ENCODE results near the gene SLC17A9.

Gene SLC17A9

GRCh38 chr20:62952373-62952967 lies at the start of gene SLC17A9:
Gene SLC17A9, plus strand, starts transcription at chr20:62952709. Its CDS starts 122 bp downstream, at chr20:62952831.
- DNase-seq: no peak

DNA sequence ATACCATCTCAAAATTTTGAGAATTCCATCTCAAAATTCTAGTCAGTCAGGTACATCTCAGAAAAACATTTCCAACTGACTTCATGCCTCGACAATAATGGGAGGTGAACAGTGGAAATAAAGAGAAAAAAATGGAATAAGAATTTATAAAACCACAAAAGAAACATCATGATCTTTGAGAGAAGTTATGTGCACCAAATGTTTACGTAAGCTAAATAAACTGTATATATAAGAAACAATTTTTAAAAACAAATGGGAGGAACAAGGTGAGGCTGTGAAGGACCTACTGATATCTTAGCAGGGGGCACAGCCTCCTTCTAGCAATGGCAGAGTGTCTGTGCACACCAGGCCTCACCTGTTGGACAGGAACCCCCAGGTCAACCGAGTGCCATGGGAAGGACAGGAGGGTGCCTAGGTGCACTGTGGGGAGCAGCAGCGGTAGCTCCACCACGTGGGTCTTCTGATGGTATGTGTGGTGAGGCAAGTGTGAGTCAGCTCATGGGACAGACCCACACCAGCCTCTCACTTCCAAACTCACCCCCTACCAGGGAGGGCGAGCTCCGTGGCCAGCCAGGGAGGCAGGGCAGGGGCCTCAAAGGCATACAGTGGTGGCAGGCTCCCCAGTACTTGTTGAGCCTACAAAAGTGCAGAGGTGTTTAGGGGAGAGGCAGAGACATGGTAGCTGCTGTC lies 49.4 kb upstream of the SLC17A9 start:
- no peak for DNase-seq

DNA sequence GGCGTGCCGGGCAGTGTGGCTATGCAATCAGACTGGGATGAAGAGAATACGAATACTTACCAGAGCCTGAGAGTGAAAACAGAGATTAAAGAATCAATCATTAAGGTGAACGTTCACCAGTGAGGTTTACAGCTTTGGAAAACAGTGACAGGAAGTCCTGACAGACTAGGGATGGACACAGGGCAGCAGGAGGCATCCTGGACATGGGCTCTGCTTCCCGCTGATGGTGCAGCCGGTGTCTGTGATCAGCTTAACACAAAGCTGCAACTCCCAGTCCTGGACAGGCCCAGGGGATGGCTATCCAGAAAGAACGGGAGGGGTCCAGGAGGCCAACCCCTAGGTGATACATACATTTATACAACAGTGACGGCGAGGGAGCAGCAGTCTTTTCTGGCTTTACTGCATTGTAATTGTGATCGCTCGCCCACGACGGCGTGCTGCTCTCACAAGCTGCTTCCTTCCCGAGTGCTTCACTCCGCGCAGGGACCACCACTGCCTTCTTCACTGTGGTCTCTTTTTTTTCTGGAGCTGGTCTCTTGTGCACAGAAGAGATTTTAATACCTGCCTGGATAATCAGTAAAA lies 46.9 kb upstream of the SLC17A9 start:
- DNase-seq: no peak

DNA sequence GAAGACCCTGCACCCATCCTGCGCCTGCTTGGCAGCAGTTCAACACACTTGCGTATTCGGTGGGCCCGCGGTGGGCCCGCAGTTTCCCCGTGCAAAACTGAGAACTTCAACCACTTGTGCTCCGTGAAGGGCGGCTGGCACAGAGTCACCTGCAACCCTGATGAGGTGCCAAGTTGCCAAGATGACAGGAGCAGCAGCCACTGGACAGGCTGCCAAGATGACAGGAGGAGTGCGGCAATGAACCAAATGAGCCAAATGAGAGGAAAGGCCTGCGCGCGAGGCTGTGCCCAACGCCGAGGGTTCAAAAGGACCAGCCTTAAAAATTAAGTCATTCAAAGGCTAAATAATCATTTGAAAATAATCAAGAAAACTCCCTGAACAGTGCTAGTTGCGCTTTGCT lies 46.3 kb upstream of the SLC17A9 start:
- DNase-seq: no peak

- no peak for DNase-seq
Measured at GRCh38 chr20:62906647-62907375, 45.7 kb upstream of the SLC17A9 start.

GRCh38 chr20:62907384-62908317 lies 44.9 kb upstream of the SLC17A9 start:
- no peak for DNase-seq

DNA sequence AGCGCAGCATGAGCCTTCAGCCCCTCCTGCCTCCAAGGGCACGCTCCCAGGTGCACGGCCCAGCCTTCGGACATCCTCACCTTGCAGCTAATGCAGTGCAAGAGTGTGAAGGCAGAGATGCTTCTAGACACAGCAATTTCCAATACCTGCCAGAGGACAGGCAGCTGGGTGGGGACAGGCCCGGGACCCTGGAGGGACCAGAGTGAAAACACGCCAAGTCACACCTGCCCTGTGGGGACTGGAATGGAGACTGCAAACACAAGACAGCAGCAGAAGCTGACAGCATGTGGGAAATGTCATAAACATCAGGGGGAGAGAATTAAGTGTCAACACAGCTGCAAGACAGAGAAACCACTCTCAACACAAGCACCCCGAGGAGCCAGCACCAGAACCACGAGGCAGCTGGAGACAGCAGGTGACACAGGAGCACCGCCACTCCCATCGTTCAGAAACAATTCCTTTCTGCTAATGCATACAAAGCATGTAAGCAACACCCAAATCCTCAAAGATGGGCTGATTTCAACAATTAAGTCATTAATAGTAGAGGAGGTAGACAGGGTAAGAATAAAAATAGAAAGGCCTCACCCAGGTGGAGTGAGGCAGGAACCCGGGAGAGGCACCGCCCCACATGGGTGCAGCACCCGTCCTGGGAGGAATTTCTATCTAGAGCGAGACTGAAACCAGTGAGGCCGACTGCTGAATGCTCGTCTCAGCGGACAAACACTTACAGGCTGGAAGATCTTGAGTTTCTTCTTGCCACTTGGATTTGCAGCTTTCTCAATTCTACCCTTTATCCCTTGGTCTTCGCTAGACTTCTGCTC lies 43.3 kb upstream of the SLC17A9 start:
- peak; percentile 74 for DNase-seq

GRCh38 chr20:62910217-62910766 lies 42.2 kb upstream of the SLC17A9 start:
- no peak for DNase-seq

DNA sequence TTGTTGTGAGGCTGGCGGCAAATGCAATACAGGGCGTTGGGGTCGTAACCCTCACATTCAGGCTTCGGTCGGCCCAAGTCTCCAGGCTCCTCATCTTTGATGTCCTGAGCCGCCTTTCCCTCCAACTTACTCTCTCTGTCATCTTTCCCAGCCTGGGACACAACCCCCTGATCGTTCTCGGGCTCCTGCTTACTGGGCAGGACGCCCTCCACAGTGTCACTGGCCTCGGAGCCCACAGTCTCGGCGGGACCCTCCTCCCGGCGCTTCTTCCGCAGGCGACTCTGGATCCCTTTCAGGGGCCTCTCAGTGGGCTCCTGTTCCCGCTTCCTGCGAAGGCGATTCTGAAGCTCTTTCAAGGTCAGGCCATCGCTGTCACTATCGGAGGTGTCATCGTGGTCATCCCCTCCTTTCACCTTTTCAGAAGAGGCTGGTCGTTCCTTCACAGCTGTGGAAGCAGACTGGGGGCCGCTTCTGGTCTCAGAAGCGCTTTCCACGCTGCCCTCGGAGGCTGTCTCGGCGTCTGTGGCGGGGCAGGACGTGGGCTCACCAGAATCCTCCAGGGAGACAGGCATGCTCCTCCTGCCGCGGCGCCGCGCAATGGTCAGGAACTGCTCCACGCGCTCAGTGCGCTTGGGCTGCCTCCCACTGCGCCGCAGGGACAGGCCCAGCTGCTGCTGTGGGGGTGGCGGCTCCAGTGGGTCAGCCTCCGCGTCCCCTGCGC lies 41.6 kb upstream of the SLC17A9 start:
- DNase-seq: no peak

GRCh38 chr20:62911701-62912280 lies 40.7 kb upstream of the SLC17A9 start:
- no peak for DNase-seq

DNA sequence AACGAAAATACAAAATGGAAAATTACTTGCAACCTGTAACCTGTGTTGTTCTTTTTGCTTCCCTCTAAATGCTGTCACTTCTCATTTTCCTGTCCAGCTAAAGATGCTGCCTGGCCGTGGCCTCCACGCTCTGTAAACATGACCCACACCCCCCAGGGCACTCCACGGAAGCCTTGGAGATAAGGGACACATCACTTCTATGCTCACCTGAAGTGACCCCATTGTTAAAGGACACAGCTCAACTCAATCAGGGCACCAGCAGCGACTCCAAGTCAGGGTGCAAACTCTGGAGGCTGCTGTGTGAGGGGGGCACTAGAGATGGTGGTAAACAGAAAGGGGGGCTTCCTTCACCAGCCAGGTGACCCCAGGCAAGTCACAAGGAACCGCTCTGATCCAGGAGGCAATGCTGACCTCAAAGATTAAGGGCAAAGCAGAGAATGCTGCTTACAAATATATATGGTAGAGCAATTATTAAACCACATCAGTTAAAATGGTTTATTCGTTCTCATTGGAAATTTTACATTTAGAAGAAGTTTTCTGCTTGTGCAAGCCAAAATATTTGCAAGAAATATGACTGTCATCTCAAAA lies 39.4 kb upstream of the SLC17A9 start:
- DNase-seq: no peak

GRCh38 chr20:62914436-62914835 lies 38.1 kb upstream of the SLC17A9 start:
- DNase-seq: no peak

GRCh38 chr20:62914970-62915457 lies 37.5 kb upstream of the SLC17A9 start:
- peak; percentile 54 for DNase-seq

DNA sequence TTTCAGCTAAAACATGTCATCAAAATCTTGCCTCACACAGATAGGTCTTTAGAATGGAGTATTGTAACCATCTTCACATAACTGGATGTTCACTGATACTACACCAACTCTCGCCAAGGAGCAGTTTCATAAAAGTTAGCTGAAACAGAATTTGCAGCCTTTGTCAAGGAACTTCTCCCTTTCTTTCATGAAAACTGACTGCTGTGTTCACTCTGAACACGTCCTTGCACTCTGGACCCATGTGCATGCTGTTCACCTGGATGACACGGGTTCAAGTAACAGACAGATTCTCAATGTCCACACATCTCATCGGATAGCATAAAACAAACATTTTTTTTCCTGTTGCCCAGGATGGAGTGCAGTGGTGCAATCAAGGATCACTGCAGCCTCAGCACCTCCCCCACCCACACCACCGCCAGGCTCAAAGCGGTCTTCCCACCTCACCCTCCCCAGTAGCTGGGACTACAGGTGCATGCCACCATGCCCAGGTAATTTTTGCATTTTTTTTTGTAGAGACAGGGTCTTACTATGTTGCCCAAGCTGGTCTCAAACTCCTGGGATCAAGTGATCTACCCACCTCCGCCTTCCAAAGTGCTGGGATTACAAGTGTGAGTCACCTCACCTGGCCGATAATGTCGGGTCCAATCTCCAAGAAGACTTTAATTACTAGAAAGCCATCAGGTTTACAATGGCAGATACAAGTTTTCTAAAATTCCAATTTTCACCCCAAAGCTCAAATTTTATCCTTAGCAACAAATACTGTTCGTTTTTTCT lies 35.6 kb upstream of the SLC17A9 start:
- DNase-seq: no peak

- no peak for DNase-seq
Measured at GRCh38 chr20:62917720-62918119, 34.8 kb upstream of the SLC17A9 start.

DNA sequence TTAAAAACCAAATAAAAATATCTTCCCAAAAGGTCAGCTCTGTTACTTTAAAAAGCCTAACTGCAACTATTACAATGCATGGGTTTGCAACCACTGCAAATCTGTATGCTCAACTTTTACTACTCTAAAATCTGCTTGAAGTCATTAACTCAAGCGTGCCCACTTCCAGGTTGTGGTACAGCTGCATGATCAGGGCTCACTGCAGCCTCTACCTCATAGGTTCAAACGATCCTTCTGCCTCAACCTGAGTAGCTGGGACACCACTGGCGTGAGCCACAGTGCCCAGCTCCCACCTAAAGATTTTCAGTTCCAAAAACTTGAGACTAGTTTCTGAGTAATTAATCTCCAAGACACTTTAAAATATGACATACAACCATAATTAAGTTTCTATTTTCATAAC lies 34.4 kb upstream of the SLC17A9 start:
- DNase-seq: no peak

- DNase-seq: no peak
Measured at GRCh38 chr20:62918831-62919230, 33.7 kb upstream of the SLC17A9 start.

GRCh38 chr20:62920039-62920645 lies 32.4 kb upstream of the SLC17A9 start:
- no peak for DNase-seq
